ENCODE measurements around the gene ZNF408.

Gene ZNF408

GRCh38 chr11:46729110-46730027, 28.5 kb downstream of the ZNF408 start:
- no peaks in the 10 kb centered on the region for H3K36me3 ChIP-seq (ENCODE audit: insufficient read depth, low read length)
- H3K9me3 ChIP-seq (ENCODE audit: low read depth, low read length) = no peaks in the 10 kb centered on the region
- no peak for DNase-seq (ENCODE audit: low read depth, low spot score)
- no peak overlapping the region for H3K4me3 ChIP-seq
- H3K9ac ChIP-seq (ENCODE audit: insufficient read length) = no peak overlapping the region
- no peak overlapping the region for H3K27ac ChIP-seq
- TF ChIP-seq POLR2AphosphoS5 (IDR thresholded peaks at IDR 0.05; ENCODE audit: borderline replicate concordance, low read depth, low read length) = no peak

- no peak for DNase-seq (ENCODE audit: low read depth, low spot score)
- Histone ChIP-seq H3K9ac (ENCODE audit: insufficient read length) (no peak overlapping the region), H3K9me3 (ENCODE audit: low read depth, low read length) (no peaks in the 10 kb centered on the region), H3K36me3 (ENCODE audit: insufficient read depth, low read length) (no peaks in the 10 kb centered on the region), H3K4me3 (no peak overlapping the region), H3K27ac (no peak overlapping the region)
- TF ChIP-seq FOXP2 (optimal IDR thresholded peaks at IDR 0.05; ENCODE audit: control extremely low read depth, extremely low read length, insufficient read depth) = no peak
- no peak for TF ChIP-seq EZH2 (IDR thresholded peaks at IDR 0.05)
- no peak for TF ChIP-seq POLR2AphosphoS5 (IDR thresholded peaks at IDR 0.05; ENCODE audit: borderline replicate concordance, low read depth, low read length)
These were observed 30.7 kb downstream of the ZNF408 start for GRCh38 chr11:46731545-46731944.

- no peak for TF ChIP-seq EZH2 (IDR thresholded peaks at IDR 0.05)
- TF ChIP-seq FOXP2 (optimal IDR thresholded peaks at IDR 0.05; ENCODE audit: control extremely low read depth, extremely low read length, insufficient read depth) = no peak
- TF ChIP-seq POLR2AphosphoS5 (IDR thresholded peaks at IDR 0.05; ENCODE audit: borderline replicate concordance, low read depth, low read length) = no peak
- Histone ChIP-seq H3K27ac (no peak overlapping the region), H3K9me3 (ENCODE audit: low read depth, low read length) (no peaks in the 10 kb centered on the region), H3K36me3 (ENCODE audit: insufficient read depth, low read length) (no peaks in the 10 kb centered on the region), H3K9ac (ENCODE audit: insufficient read length) (no peak overlapping the region), H3K4me3 (no peak overlapping the region)
- DNase-seq (ENCODE audit: low read depth, low spot score) = no peak
These were observed 32.4 kb downstream of the ZNF408 start for GRCh38 chr11:46733234-46733633.

GRCh38 chr11:46736146-46736545, 35.3 kb downstream of the ZNF408 start:
- Histone ChIP-seq H3K4me3 (no peak overlapping the region), H3K27ac (no peak overlapping the region), H3K9me3 (ENCODE audit: low read depth, low read length) (no peaks in the 10 kb centered on the region), H3K9ac (ENCODE audit: insufficient read length) (no peak overlapping the region), H3K36me3 (ENCODE audit: insufficient read depth, low read length) (peaks cover 2% of the 10 kb centered on the region; the same call in 1 of the 2 replicates)
- no peak for TF ChIP-seq EZH2 (IDR thresholded peaks at IDR 0.05)
- TF ChIP-seq FOXP2 (optimal IDR thresholded peaks at IDR 0.05; ENCODE audit: control extremely low read depth, extremely low read length, insufficient read depth) = no peak
- no peak for TF ChIP-seq POLR2AphosphoS5 (IDR thresholded peaks at IDR 0.05; ENCODE audit: borderline replicate concordance, low read depth, low read length)
- no peak for DNase-seq (ENCODE audit: low read depth, low spot score)

- DNase-seq (ENCODE audit: low read depth, low spot score) = no peak
- Histone ChIP-seq H3K9me3 (ENCODE audit: low read depth, low read length) (no peaks in the 10 kb centered on the region), H3K27ac (no peak overlapping the region), H3K36me3 (ENCODE audit: insufficient read depth, low read length) (peaks cover 7% of the 10 kb centered on the region; the same call in 1 of the 2 replicates), H3K4me3 (no peak overlapping the region), H3K9ac (ENCODE audit: insufficient read length) (no peak overlapping the region)
- no peak for TF ChIP-seq FOXP2 (optimal IDR thresholded peaks at IDR 0.05; ENCODE audit: control extremely low read depth, extremely low read length, insufficient read depth)
- TF ChIP-seq EZH2 (IDR thresholded peaks at IDR 0.05) = no peak
- no peak for TF ChIP-seq POLR2AphosphoS5 (IDR thresholded peaks at IDR 0.05; ENCODE audit: borderline replicate concordance, low read depth, low read length)
These were observed 35.8 kb downstream of the ZNF408 start for GRCh38 chr11:46736615-46737014.

- Histone ChIP-seq H3K9ac (ENCODE audit: insufficient read length) (no peak overlapping the region), H3K36me3 (ENCODE audit: insufficient read depth, low read length) (peaks cover 18% of the 10 kb centered on the region; the same call in 1 of the 2 replicates), H3K4me3 (no peak overlapping the region), H3K9me3 (ENCODE audit: low read depth, low read length) (no peaks in the 10 kb centered on the region), H3K27ac (no peak overlapping the region)
- TF ChIP-seq FOXP2 (optimal IDR thresholded peaks at IDR 0.05; ENCODE audit: control extremely low read depth, extremely low read length, insufficient read depth) (no peak), EZH2 (IDR thresholded peaks at IDR 0.05) (no peak), POLR2AphosphoS5 (IDR thresholded peaks at IDR 0.05; ENCODE audit: borderline replicate concordance, low read depth, low read length) (no peak)
- DNase-seq (ENCODE audit: low read depth, low spot score) = no peak
These were observed 36.9 kb downstream of the ZNF408 start for GRCh38 chr11:46737699-46738098.

- H3K9me3 ChIP-seq (ENCODE audit: low read depth, low read length) = no peaks in the 10 kb centered on the region
- TF ChIP-seq EZH2 (IDR thresholded peaks at IDR 0.05) (no peak), POLR2AphosphoS5 (IDR thresholded peaks at IDR 0.05; ENCODE audit: borderline replicate concordance, low read depth, low read length) (no peak), FOXP2 (optimal IDR thresholded peaks at IDR 0.05; ENCODE audit: control extremely low read depth, extremely low read length, insufficient read depth) (no peak)
- DNase-seq (ENCODE audit: low read depth, low spot score) = no peak
- H3K4me3 ChIP-seq = no peak overlapping the region
- H3K36me3 ChIP-seq (ENCODE audit: insufficient read depth, low read length) = peaks cover 29% of the 10 kb centered on the region
- H3K27ac ChIP-seq = no peak overlapping the region
- no peak overlapping the region for H3K9ac ChIP-seq (ENCODE audit: insufficient read length)
These were observed 38.1 kb downstream of the ZNF408 start for GRCh38 chr11:46738887-46739286.

- TF ChIP-seq POLR2AphosphoS5 (IDR thresholded peaks at IDR 0.05; ENCODE audit: borderline replicate concordance, low read depth, low read length) = no peak
- TF ChIP-seq FOXP2 (optimal IDR thresholded peaks at IDR 0.05; ENCODE audit: control extremely low read depth, extremely low read length, insufficient read depth) = no peak
- TF ChIP-seq EZH2 (IDR thresholded peaks at IDR 0.05) = no peak
- Histone ChIP-seq H3K27ac (no peak overlapping the region), H3K4me3 (no peak overlapping the region), H3K36me3 (ENCODE audit: insufficient read depth, low read length) (peaks cover 59% of the 10 kb centered on the region), H3K9me3 (ENCODE audit: low read depth, low read length) (no peaks in the 10 kb centered on the region), H3K9ac (ENCODE audit: insufficient read length) (no peak overlapping the region)
- DNase-seq (ENCODE audit: low read depth, low spot score) = no peak
These were observed 41.0 kb downstream of the ZNF408 start for GRCh38 chr11:46741600-46742484.

Data from SK-N-MC (cell line).